MM.1S (cell line): Measurements from ENCODE around the gene APLP2.

Experiments used
- CTCF ChIP-seq: fragments of 300-600 bp; sonication (generic); IDR thresholded peaks from 2 replicates; pipeline ENCODE4 v1.5.1; 2016; ENCODE audit warnings: antibody characterized with exemption, low read length, mixed read lengths
- EZH2 ChIP-seq: fragments of 300-600 bp; sonication (generic); optimal IDR thresholded peaks from 2 replicates; pipeline ENCODE3; 2017; ENCODE audit warnings: low read depth, mild to moderate bottlenecking, antibody characterized with exemption, low read length, mixed read lengths
- EZH2phosphoT487 ChIP-seq: fragments of 300-600 bp; sonication (generic); IDR thresholded peaks from 2 replicates; pipeline ENCODE4 v1.6.1; 2018; ENCODE audit warnings: antibody characterized with exemption, low read length

DNA sequence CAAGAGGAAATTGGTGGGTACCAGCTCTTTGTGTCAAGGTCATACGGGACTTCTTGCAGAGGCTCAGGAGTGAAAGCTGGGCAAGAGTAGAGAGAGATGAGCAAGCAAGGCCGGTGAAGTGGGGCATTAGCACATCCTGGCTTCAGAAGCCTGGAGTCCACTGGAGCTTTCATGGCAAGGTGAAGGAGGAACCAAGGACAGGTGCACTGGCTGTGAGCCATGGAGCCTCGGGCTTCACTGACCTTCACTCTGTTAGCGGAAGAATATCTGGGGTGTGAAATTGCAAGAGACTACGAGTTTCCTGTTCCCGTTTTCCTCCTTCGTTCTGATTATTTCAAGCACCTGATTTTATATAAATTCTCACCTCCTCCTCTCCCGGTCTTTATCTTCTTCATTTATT lies 64.0 kb downstream of the APLP2 start:
- TF ChIP-seq EZH2 (no peak), CTCF (no peak), EZH2phosphoT487 (no peak)
